Dedifferentiated amniotic fluid mesenchymal stem cell (primary cell): Measurements from ENCODE around the gene CALD1.

Source experiments
- DNase-seq: peaks from one replicate; pipeline ENCODE4 v3.0.0-alpha.2; 2016; ENCODE audit errors: extremely low spot score

Gene CALD1

DNA sequence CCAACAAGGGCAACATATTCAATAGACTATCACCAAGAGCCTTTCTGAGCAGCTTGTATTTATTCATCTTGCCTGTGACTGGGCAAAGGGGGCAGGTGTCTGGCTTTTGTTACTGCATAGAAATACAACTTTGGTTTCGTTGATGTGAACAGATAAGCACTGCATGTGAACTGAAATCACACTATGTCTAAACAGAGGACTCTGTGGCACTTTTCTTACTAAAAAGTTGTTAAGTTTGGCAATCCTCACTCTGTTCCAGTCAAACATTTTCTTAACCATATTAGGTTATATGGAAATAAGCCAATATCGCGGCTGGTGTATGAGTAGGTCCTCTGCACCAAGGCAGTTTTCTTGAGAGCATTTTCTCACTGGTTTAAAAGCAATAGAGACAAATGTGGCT is 48.5 kb downstream of the CALD1 start:
- DNase-seq: no peak

DNA sequence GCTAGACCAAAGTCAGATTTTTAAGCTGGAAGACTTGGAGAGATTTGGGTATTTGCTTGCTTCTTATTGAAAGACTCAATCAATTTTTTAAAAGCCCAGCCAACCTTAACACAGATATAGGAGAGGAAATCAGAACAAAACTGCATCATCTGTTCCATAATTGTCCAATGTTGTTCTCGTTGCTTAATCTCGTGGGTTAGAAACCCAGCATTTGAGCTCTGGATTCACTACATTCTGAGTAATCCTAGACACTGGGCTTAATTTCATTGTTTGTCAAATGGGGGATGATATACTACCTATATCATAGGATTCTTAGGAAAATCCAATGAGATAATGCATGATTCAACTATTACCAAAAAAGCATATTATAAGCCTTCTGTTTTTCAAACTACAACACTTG is 48.9 kb downstream of the CALD1 start:
- no peak for DNase-seq

DNA sequence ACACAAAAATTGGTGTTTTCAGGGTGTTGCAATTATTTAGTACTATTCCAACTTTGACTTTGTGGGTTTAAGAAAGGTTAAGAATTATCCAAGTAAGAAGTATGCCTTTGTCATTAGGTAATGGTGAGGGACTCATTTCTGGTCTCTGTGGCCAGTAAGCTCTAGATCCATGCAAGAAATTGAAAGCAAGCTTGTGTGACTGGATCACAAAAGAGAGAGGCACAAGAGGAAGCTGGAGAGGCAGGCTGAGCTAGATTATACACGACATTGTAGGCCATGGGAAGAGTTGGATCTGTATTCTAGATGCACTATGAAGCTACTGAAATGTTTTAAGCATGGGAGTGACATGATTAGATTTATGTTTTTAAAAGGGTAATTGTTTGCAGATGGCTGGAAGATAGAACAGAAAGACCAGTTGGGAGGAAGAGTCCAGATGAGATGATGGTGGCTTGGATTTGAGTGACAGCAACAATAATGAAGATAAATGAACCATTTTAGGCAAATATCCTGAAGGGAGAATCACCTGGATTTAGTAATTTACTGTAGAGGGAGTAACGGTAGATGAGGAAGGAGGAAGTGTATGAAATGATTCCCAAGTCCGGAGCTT is 50.0 kb downstream of the CALD1 start:
- no peak for DNase-seq

DNA sequence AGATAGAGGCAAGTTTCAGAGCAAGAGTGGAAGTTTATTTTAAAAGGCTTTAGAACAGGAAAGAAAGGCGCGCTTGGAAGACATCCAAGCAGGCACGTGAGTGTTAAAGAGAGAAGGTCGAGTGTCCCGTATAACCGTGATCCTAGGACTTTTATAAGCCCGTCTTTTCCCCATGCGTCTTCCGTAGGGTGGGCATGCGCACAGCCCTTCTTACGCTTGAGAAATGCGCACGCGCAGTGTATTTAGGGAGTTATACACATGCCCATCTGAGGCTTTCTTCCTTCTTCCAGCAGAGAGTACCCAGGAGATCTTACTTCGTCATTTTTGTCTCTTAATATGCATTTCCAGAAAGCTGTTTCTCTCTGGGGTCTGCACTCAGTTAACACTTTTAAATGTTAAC is 52.4 kb downstream of the CALD1 start:
- no peak for DNase-seq

DNA sequence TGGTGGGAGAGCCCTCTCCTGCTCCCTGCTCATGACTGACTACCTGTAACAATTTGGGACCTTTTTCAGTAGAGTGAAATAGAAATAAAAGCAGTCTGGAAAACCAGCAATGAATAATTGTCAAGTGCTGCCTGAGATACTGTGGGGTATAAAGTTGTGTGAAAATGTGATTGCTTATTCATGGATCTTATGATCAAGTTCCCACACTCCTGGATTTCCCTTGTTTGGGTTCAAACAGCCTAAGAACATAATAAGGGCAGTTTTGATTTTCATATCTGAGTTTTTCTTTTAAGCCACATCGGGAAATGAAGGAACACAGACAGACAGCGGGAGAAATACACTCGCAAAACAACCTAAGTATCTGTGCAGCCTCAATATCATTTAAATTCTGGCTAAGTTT is 52.9 kb downstream of the CALD1 start:
- no peak for DNase-seq

DNA sequence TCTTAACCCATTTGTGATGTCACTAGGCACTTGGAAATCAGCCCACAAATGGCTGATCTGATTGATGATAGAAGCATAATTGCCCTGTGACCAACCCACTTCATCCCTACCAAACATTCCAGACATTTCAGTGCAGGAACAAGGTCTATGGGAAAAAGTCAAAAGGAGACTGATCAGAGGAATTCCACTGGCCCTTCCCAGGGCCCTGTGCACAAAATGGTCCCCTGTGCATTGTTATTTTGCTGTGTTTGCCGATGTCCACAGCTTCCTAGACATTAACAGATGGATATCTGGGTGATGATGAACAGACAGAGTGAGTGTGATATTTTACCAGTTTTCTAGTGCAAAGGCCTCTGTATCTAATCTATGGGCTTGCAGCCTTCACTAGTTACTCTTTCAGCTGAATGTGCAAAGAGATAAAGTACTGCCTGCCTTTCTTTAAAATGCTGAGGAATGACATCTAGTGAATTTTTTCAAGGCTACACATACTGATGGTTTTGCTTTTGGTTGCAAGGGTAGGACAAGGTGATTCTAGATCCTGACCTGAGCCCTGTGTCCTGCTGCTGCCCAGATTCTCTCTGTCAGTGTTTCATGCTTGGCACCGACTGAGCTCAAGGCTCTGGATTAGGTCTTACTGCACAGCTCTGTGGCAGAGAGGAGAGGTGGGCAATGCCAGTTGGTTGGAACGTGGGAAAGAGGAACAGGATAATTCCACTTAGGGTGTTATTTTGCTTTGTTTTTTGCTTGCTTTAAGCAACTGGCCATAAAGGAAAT is 55.4 kb downstream of the CALD1 start:
- DNase-seq: no peak

DNA sequence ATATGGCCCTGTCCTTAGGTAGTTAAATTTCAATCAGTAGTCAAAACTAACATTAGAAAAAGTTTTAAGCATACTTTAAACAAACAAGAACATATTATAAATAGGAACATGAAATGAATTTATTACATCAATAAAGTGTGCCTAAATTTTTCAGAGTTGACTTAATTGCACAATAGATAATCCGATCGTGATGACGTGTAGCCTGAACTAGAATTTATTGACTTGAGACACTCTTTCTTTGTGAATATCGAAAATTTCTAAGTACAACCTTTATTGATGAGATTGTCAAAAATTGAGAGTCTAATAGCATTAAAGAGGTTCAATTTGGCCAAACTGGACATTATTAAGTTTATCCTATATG is 56.0 kb downstream of the CALD1 start:
- no peak for DNase-seq

DNA sequence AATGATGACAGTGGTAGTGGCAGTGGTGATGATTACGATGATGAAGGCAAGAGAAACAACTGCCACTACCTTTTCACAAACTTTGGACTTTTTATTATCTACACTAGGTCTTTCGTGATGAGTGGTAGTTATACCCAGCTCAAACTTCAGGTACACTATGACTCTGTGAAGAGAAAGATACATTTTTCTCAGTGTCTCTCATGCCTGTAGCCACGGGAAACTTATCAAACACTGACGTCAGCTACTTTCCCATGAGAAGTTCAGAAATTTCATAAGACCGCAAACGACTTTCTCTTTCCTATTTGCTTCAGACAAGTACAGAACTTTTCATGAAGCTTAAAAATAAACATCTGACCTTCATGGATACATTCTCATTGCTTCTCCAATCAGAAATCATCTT is 57.0 kb downstream of the CALD1 start:
- DNase-seq: no peak

DNA sequence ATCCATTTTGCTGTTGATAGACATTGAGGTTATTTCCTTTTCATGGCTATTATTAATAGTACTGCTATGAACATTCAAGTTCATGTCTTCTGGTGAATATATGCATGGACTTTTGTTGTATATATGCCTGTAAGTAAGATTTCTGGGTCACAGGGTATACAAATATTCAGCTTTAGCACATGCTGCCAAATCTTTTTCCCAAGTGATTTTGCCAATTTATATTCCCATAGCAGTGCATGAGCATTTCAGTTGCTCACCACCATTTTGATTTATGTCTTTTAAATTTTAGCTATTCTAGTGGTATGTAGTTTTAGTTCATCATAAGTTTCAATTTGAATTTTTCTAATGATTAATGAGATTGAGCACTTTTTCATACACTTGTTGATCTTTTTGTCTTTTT is 59.9 kb downstream of the CALD1 start:
- DNase-seq: no peak

DNA sequence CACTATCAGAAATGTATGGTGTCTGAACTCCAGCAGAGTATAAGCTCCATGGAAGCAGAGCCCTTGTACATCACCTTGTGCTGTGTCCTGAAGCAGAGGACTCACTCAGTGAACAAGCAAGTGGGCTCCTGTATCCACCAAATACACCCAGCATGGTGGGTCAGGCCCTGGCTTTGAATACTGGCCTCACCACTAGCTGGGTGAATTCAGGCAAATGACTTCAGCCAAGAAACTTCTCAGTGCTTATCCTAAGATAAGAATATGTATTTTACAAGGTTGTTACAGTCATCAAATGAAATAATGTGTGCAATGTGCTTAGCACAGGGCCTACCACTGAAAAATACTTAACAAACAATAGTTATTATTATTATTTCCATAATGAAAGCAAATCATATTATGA is 62.6 kb downstream of the CALD1 start:
- no peak for DNase-seq

DNA sequence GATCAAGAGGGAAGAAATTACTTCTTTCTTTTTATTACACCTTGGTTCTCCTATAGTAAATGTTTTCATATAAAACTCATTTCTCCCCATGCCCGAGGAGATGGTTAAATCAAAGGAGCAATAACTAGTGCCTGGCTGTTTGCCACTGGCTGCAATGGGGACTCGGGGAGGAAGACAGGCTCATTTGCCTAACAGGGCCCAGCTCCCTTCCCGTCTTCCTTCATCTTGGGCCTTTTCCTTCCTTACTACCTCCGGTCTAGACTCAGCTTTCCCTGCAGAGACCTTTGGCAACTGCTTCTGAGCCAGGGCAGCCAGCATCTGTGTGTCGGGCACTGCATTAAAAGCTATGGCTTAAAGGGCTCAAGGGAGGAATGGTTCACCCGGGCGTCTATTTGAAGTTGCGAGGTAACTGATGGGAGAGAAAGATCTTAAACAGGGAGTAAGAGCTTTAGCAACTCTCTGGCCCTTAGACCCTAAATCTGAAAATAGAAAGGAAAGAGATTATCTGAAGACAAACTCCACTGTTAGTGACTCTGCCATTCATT is 63.5 kb downstream of the CALD1 start:
- no peak for DNase-seq

DNA sequence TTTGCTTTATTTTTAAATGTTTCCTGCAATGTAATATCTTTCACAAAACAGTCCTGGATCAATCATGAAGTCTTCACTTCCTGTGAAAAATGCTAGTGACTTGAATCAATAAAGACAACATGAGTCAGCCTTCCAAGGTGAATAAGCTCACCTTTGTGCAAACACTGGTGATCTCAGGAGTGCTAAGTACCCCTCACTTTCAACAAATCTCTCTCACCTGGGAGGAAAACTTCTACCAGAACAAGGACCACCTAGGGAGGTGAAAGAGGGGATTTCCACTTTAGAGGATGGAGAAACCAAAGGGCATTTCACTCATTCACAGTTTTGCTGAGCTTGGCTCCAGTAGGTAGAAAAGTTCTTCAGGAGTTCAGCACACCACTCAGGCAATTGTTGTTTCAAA is 64.8 kb downstream of the CALD1 start:
- DNase-seq: no peak

DNA sequence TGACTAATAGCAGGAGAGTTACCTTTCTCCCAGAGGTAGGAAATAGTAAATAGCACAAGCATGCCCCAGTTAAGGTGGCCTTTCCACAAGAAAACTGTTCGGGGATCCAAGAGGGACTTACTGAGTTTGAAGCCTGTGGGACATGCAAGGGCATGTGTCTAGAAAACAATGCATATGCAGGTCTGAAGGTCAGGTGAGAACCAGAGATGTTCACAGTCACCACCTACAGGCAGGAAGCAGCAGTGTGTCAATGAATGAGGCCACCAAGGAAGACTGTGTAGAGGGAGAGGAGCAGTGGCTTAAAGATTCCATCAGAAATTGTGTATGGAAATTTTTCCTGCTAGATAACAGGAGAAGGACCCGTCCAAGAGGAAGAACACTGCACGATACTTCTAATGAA is 66.0 kb downstream of the CALD1 start:
- DNase-seq: no peak

DNA sequence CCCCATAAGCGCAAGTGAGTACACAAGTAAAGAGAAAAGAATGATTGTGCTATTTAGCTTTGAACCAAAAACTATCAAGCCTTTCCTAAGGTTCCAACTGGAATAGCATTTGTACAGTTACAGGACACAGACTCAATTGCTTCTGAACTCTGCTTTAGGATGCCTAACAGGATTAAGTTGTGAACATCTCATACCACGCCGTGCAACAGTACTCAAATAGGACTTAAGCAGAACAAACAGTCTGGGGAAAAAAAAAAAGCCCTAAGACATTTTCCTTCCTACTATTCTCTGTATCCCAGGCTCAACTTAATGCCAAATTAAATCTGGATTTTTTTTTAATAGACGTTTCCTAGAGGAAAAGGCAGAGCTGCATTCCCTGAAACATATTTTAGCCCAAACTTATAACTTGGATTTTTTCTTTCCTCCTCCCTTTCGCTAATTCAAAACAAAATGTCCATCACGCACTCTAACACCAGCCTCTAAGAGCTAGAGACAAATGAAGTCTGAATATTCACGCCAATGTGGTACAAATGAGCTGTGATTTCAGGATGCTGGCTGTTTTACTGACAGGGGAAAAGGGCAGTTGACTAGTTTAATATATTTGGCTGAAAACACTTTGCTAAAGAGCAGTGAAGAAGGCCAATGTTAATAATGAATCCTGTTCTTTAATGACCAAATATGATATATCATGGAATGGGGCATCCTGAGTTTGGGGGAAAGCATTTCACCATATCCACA is 68.6 kb downstream of the CALD1 start:
- DNase-seq: no peak

DNA sequence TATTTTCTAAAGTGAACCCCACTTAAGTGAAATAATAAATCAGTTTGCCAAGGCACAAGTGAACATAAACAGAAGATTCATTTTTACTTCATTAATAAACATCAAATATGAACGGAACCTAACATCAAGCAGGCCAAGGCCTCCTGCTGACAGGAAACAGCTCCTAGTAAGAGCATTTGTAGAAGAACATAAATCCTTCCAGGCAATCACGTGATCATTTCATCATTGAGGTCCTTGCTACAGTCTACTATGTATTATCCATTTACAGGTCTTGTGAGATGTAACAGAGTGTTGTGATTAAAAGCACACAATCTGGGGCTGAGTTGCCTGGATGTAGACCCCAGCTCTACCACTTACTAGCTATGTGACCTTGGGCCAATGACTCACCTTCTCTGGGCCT is 70.6 kb downstream of the CALD1 start:
- DNase-seq: no peak

DNA sequence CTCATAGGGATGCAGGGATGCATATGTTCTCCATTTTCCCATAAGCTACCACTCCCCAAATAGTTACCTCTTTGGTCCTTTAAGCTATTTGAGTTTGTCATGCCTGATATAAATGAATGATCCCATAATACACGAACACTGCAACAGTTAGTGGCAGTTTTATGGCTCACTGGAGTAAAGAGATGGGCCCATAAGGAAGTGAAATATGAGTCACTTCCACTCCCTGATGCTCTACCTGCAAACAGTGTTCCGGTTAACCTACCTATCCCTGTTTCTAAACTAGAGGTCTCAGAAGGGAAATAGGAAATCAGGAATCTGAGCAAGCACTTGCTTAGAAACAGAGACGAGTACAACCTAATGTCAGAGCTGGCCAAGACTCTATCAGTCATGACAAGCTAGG is 71.7 kb downstream of the CALD1 start:
- DNase-seq: no peak

DNA sequence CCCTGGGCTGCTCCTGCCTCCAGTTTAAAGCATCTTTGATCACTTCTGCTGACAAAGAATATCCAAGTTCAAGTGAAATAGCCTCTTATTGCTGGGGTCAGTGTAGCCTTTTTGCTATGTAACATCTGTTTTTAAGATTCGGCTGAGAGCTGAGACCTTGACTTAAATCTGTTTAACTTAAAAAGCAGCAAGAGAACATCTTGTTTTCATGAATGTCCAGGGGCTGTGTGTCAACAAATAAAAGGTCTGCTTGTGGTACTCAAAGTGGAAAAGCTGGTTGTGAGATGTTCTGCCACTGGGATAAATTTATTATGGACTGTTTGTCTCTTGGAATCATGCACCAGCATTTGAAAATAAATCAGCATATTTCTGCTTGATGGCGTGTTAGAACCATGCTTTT is 73.2 kb downstream of the CALD1 start:
- no peak for DNase-seq

DNA sequence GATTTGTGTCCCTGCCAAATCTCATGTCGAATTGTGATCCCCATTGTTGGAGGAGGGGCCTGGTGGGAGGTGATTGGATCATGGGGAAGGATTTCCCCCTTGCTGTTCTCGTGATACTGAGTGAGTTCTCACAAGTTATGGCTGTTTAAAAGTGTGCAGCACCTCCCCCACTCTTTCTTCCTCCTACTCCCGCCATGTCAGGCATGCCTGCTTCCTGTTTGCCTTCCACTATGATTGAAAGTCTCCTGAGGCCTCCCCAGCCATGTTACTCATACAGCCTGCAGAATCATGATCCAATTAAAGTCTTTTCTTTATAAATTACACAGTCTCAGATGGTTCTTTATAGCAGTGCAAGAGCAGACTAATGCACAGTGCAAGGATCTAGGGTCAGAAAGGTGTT is 75.4 kb downstream of the CALD1 start:
- no peak for DNase-seq

DNA sequence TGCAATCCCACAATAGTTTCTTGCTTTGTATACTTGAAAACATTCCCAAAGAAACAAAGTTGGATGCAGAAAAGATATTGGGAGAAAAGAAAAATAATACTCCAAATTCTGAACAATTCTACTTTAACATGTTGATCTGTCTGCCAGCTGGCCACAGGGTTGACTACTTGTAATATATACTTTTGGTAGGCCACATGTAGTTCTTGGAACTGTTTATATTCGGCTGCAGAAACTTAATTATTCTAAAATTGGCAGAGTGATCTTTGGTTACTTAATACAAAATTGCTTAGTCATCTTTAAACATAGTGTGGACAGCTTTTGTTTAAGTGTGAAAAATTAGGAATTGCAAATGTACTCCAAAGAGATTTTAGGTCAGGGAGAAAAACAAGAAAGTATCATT is 76.0 kb downstream of the CALD1 start:
- no peak for DNase-seq

DNA sequence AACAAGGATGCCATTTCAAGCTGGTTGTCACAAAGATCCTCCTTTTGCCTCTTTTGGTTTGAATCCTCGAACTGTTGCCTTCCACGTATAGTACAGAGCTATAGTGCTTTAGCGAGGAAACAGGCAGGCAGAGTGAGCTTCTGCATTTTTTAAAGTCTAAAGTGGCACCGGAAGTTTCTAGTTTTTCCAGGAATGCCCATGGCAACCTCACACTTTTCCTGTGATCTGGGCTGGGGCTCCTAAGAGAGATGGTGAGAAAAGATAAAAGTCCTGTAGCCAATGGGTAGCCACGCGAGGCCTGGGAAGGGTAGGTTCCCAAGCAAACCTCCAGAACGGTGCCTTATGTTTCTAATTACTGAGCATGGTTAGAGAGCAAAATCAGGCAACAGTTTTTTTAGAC is 76.7 kb downstream of the CALD1 start:
- DNase-seq: peak; percentile 53

DNA sequence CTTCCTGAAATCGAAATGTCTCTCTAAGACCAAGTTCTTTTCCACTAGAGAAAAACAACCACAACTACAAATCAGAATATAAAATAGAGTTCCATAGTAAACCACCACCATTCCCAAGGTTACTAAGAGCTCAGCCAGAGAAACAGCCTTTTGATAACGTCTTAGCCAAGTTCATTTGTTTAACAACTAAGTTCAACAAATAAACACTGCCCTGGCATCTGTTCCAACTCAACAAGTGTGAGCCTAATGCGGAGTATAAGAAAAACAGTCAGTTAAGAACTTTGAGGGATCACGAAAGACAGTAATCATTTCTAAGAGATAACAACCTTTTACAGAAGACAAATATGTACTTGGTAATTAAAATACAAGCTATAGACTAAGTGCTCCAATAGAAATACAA is 77.3 kb downstream of the CALD1 start:
- DNase-seq: no peak

DNA sequence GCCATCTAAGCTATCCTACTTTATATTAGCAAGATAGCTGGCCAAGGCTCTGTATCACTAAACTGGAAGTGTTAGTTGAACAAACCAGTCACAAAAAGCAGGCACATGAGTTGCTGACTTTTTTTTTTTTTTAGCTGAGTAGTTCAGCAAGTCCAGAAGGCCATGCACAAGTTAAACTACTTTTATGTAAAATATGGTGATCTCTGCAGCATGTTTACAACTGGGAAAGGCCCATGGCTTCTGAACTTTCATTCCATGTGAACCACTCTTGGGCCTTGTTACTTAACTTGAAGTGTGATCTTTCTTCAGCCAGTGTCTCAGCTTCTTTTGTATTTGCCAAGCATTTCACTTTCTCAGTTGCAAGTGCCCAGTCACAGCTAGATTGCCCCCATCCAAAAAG is 78.5 kb downstream of the CALD1 start:
- no peak for DNase-seq

DNA sequence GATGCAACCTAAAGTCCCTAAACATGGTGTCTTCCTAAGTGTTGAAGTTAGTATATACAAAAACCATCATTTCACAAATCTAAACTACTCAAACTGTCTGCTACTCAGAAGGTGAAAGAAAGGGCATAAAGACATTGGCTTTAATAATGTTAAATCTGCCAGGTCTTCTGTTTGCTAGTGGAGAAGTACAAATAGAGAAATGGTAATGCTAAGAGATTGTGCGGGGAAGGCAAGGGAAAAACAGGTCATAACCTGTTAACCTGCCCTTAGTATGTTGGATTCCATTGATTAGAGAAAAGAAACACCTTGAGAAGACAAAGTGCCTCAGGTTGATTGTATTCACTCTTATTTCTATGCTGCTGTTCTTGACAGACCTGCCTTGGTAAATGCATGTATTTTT is 80.3 kb downstream of the CALD1 start:
- DNase-seq: no peak
